ENCODE measurements around the gene IQSEC3.
"Not testable (repeated sequence)": the region's sequence is repeated elsewhere in the genome, so short reads cannot be mapped to it uniquely, and the experiment has no call there.

The IQSEC3 gene

GRCh38 chr12:109872-110271, 43.3 kb downstream of the IQSEC3 start:
- DNase-seq, result no peak

- DNase-seq, result no peak
Measured at GRCh38 chr12:111699-112493, 45.3 kb downstream of the IQSEC3 start.

DNA sequence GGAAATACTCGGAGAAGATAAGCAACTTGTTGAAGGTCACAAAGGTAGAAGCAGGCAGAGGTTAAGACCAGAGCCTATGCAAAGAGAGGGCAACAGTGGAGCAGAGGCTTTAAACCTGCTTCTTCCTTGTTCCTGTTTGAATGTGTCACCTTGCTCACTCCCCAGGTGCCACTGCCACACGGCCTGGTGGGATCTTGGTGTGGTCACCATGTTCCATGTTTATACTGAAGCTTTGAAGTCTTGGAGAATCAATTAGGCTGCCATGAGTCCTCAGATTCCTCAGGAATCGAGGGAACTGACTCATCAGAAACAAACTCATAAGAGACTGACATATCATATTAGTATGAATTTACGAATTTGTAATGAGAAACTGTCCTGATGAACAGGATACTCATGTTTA, 46.8 kb downstream of the IQSEC3 start:
- DNase-seq, result no peak

- DNase-seq, result no peak
Measured at GRCh38 chr12:114626-115211, 48.2 kb downstream of the IQSEC3 start.

DNA sequence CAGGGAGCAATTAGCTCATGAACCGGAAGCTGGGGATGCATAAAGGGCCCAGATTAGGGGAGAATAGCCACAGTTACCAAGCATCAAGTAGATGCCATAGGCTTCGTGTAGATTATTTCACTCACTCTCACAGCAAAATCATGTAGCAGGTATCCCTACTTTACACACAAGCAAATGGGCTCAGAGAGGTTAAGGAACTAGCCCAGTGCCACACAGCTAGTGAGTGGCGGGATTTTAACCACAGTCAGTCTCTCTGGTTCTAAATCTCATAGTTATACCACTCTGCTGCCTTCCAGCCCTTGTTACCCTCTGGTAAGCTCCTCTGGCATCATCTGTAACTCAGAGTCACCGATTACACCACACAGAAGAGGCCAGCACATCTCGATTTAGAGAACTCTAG, 49.0 kb downstream of the IQSEC3 start:
- no peak for DNase-seq

GRCh38 chr12:115960-116915, 49.7 kb downstream of the IQSEC3 start:
- DNase-seq, result no peak

DNA sequence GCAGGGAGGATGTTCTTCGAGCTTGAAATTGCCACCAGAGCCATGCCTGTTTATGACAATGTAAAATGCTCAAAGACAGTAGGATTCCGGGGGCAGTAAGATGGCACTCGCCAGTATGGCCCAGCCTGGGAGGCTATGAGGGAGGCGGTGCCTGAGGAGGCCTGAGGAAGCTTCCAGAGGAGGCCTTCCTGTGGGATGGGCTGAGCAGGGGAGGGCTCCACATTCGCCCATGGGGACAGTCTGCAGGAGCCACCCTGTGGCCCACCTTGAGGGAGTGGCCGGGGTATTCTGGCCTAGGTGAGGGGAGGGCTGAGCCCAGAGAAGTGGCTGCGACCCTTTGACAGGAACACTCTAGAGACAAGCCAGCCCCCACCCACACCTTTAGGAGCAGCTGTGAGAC, 50.7 kb downstream of the IQSEC3 start:
- DNase-seq, result no peak

- no peak for DNase-seq
Measured at GRCh38 chr12:117816-118345, 51.3 kb downstream of the IQSEC3 start.

DNA sequence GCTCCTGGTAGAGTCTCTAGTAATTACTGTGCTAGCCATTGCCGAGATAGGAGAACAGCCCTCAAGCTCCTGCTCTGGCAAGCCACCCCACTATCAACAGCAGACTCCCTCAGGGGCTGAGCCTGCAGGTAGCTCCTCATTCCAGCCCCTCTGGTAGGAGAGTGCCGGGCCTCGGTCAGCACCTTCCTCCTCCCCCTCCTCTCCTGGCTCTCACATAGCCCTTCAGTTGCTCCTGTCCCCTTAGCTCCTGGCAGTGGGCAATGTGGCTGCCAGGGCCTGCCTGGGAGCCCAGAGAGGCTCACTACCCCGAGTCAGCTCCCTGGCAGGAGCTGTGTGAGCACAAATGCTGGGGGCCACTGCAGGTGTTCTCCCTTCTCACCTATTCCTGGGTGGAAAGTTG, 52.0 kb downstream of the IQSEC3 start:
- DNase-seq, result no peak

DNA sequence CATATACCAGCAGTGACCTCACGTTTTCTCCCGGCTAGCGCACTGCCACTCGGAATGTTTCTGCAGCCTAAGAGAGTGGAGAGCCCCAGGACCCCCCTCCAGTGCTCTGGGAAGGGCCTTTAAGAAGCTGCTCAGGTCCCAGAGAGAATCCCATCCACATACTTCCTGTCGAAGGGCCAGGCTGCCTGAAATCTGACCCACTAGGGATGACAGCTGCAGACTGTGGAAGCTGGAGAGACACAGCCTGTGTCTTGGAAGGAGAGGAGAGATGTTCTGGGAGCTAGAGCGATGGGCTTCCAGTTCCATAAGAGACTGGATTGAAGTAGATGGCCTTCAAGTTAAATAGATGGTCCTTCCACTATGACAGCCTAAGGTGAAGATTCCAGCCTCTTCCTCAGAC, 54.4 kb downstream of the IQSEC3 start:
- DNase-seq, result no peak

DNA sequence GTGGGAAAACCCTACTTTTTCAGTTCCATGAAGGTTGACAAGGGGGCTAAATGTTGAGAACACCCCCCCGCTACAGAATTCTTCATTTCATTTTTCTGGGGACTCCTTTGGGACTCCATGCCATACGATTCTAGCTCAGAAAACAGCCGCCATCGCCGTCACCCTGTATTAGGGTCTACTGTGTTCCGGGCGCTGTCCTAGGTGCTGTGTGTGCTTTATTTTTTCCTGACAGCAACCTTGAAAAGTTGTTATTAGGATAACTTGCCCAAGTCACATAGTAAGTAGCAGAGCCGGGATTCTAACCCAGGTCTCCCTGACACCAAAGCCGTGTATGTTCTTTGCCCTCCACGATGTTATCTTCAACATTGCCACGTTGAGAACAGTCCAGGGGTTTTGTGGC, 55.1 kb downstream of the IQSEC3 start:
- no peak for DNase-seq

DNA sequence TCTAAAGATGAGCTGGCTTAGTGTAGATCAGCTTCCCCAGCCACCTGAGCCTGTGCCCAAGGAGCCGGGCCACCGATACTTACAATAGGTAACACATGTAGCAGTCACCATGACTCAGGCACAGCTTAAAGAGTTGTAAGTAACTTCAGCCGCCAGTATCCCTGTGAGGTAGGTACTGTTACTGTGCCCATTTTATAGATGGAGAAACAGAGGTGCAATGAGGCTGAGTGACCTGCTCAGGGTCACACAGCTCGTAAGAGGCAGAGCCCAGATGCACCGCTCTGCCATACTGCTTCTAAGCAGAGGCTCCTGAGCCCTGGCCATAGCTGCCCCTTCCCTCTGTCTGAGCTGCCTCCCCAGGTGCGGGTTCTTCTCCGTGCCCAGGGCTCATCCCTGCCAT, 58.5 kb downstream of the IQSEC3 start:
- DNase-seq, result no peak

- DNase-seq, result no peak
Measured at GRCh38 chr12:125566-125965, 59.0 kb downstream of the IQSEC3 start.

GRCh38 chr12:128079-128478, 61.5 kb downstream of the IQSEC3 start:
- DNase-seq, result peak in 5 of 51 donors; percentile 2 to 42 (median 14)

- DNase-seq, result no peak
Measured at GRCh38 chr12:129001-129400, 62.4 kb downstream of the IQSEC3 start.

DNA sequence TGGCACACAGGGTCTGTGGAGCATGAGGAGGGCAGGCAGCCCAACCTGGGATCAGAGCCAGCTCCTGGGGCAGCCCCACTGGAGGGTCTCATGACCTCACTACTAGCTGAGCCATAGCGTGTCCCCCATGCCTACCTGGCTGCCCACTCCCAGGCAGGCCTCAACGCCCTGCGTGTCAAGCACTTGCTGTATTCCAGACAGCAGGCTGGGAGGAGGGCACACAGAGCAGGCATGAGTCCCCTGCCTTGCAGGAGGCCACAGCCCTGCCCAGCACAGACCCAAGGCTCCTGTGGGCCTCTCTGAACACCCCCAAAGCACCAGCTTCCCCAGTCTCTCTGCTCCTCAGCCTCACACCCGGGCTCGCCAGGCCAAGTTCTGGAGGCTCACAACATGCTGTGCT, 64.0 kb downstream of the IQSEC3 start:
- DNase-seq, result no peak

- DNase-seq, result no peak
Measured at GRCh38 chr12:131008-131407, 64.4 kb downstream of the IQSEC3 start.

- no peak for DNase-seq
Measured at GRCh38 chr12:131732-132495, 65.3 kb downstream of the IQSEC3 start.

DNA sequence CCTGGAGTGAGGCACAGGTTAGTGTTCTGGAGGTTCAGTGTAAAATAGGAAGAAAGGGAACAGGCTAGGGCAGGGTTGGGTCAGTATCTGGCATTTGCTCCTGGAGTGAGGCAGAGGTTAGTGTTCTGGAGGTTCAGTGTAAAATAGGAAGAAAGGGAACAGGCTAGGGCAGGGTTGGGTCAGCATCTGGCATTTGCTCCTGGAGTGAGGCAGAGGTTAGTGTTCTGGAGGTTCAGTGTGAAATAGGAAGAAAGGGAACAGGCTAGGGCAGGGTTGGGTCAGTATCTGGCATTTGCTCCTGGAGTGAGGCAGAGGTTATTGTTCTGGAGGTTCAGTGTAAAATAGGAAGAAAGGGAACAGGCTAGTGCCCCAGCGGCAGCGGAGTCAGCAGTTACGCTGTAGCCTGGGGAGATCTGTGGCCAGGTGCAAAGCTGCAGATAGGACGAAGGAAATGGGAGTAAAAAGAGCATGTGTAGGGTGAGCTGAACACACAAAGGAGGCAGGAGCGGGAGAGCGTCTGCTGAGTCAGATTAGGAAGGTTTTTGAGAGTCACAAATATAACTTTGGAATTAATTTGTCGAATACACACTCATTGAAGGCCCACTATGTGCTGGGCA, 67.2 kb downstream of the IQSEC3 start:
- DNase-seq, result not testable (repeated sequence)

- no peak for DNase-seq
Measured at GRCh38 chr12:135138-135537, 68.6 kb downstream of the IQSEC3 start.

All from hypothalamus (tissue), 51 donors.